Measurements from ENCODE around the gene SAP130.
"Not testable (repeated sequence)": the region's sequence is repeated elsewhere in the genome, so short reads cannot be mapped to it uniquely, and the experiment has no call there.

SAP130 gene

DNA sequence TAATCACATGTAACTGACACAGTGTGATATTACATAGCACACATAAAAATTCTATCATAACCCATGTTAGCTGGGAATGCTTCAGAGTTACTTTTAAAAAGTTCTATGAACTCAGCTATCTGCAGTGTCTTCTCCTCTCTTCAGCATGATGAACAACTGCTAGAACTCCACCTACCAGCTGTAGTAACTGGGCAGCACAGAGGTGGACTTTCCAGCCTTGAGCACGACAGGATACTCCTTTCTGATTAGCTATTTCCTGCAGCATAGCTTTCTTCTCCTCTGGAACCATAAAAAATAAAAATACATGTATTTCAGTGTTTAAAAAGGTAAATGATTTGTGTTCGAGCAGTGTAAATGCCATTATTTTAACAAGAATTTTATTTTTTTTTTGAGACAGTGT lies 82.6 kb downstream of the SAP130 start:
- H3K9me3 Mint-ChIP-seq = no peaks in the 10 kb centered on the region
- no peak overlapping the region for H3K27ac Mint-ChIP-seq
- H3K27me3 Mint-ChIP-seq = no peaks in the 10 kb centered on the region
- H3K4me1 Mint-ChIP-seq (ENCODE audit: low read depth) = no peaks in the 10 kb centered on the region
- no peak overlapping the region for H3K4me3 Mint-ChIP-seq
- H3K36me3 Mint-ChIP-seq (ENCODE audit: low read depth) = peaks cover 55% of the 10 kb centered on the region

DNA sequence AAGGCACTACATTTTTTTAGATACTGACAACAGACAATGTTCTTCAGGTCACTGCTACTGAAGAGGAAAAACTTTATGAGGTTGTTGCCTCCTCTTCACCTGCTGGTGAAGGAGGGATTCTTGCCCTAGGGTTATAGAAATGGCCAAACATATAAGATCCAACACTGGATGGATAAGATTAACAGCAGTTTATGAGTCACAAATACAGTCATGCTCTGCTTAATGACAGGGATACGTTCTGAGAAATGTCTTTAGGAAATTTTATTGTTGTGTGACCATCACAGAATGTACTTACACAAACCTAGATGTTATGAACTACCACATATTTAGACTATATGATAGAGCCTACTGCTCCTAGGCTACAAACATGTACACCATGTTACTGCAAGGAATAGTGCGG lies 84.7 kb downstream of the SAP130 start:
- Mint-ChIP-seq H3K36me3 (ENCODE audit: low read depth) (peaks cover 38% of the 10 kb centered on the region), H3K4me3 (no peak overlapping the region), H3K27me3 (no peaks in the 10 kb centered on the region), H3K27ac (no peak overlapping the region), H3K4me1 (ENCODE audit: low read depth) (no peaks in the 10 kb centered on the region), H3K9me3 (no peaks in the 10 kb centered on the region)

DNA sequence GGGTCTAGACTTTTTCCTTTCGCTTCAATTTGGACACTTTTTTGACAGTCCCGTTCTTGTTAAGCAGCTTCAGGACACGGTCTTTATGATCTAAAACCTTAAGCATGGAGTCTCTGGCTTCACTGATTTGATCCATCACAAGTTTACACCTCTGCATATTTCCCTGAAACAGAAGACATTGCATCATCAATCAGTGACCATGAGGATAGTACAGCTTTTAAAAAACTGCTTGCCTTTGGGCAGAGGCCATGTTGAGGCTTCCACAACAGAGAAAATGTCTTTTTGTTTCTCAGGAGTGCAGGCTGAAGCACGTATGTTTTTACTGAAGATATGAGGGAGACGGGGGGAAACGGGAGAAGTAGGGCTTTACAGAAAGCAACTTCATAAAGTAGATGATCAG lies 85.9 kb downstream of the SAP130 start:
- H3K27me3 Mint-ChIP-seq = no peaks in the 10 kb centered on the region

DNA sequence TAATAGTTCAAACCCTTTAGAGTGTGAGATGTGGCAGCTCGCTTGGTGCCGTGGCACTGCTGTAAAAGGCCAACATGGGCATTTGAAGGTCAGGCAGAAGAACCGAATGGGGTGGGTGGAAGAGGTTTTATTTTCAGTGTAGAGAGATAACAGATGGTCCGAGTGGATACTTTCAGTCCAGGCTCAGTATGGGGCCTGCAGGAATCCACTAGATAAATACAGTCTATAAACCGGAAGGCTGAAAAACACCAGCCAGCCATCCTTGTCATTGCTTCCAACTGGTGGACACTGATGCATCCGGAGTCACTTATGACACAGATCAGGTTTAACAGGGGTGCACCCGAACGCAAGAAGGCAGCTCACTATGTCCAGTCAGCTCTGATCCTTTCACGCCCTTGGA lies 86.4 kb downstream of the SAP130 start:
- Mint-ChIP-seq H3K27me3 (no peaks in the 10 kb centered on the region), H3K9me3 (no peaks in the 10 kb centered on the region), H3K4me3 (no peak overlapping the region), H3K36me3 (ENCODE audit: low read depth) (peaks cover 38% of the 10 kb centered on the region), H3K4me1 (ENCODE audit: low read depth) (no peaks in the 10 kb centered on the region), H3K27ac (no peak overlapping the region)

More for the DNA sequence above, 85.9 kb downstream of the SAP130 start:
- Mint-ChIP-seq H3K4me3 (no peak overlapping the region), H3K27ac (peak overlapping the region; percentile 70), H3K4me1 (ENCODE audit: low read depth) (no peaks in the 10 kb centered on the region), H3K36me3 (ENCODE audit: low read depth) (peaks cover 38% of the 10 kb centered on the region), H3K9me3 (no peaks in the 10 kb centered on the region)

DNA sequence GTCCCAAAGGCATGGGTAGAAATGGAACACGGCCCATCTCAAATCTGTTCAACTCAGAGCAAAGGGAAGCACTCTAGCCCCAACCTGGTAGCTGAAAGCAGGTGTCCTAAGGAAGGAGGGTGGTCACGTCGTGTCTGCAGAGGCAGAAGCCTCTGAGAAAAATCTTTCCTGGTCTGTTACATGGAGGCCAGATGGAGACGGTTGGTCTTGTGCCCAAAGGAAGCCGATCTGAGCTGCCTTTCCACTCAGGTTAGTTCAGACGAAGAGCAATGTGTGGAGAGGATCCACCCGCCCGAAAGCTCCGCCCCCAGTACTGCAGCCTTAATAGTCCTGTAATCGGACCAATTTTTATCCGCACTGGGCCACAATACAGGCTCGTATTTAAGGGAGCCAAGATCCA lies 87.2 kb downstream of the SAP130 start:
- H3K9me3 Mint-ChIP-seq = no peaks in the 10 kb centered on the region
- no peak overlapping the region for H3K27ac Mint-ChIP-seq
- no peaks in the 10 kb centered on the region for H3K27me3 Mint-ChIP-seq
- peaks cover 31% of the 10 kb centered on the region for H3K36me3 Mint-ChIP-seq (ENCODE audit: low read depth)
- no peaks in the 10 kb centered on the region for H3K4me1 Mint-ChIP-seq (ENCODE audit: low read depth)
- H3K4me3 Mint-ChIP-seq = no peak overlapping the region

DNA sequence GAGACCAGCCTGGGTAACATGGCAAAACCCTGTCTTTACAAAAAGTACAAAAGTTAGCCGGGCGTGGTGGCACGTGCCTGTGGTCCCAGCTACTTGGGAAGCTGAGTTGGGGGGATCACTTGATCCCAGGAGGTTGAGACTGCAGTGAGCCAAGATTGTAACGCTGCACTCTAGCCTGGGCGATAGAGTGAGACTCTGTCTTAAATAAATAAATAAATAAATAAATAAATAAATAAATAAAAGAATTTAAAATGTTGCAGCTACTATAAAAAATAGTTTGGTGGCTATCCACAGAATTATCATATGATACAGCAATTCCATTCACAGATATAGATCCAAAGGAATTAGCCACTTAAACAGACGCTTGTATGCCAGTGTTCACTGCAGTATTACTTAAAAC lies 92.5 kb downstream of the SAP130 start:
- no peaks in the 10 kb centered on the region for H3K36me3 Mint-ChIP-seq (ENCODE audit: low read depth)
- H3K27me3 Mint-ChIP-seq = no peaks in the 10 kb centered on the region
- no peaks in the 10 kb centered on the region for H3K4me1 Mint-ChIP-seq (ENCODE audit: low read depth)
- H3K27ac Mint-ChIP-seq = no peak overlapping the region
- no peaks in the 10 kb centered on the region for H3K9me3 Mint-ChIP-seq
- no peak overlapping the region for H3K4me3 Mint-ChIP-seq

- H3K36me3 Mint-ChIP-seq (ENCODE audit: low read depth) = no peaks in the 10 kb centered on the region
- H3K4me1 Mint-ChIP-seq (ENCODE audit: low read depth) = no peaks in the 10 kb centered on the region
- no peaks in the 10 kb centered on the region for H3K9me3 Mint-ChIP-seq
- H3K27ac Mint-ChIP-seq = no peak overlapping the region
- H3K4me3 Mint-ChIP-seq = no peak overlapping the region
- H3K27me3 Mint-ChIP-seq = no peaks in the 10 kb centered on the region
These were observed 95.5 kb downstream of the SAP130 start for GRCh38 chr2:127932199-127932876.

DNA sequence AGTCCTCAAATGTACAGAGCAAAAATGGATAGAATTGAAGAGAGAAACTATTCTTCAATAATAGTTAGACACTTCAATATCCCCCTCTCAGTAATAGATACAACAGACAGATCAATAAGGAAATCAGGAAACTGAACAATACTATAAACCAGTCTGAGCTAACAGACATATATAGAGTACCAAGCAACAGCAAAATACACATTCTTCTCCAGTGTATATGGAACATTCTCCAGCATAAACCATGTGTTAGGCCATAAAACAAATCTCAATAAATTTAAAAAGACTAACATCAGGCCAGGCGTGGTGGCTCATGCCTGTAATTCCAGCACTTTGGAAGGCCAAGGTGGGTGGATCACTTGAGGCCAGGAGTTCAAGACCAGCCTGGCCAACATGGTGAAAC lies 98.4 kb downstream of the SAP130 start:
- no peaks in the 10 kb centered on the region for H3K27me3 Mint-ChIP-seq

GRCh38 chr2:127927384-127927783 lies 100.5 kb downstream of the SAP130 start:
- no peak overlapping the region for H3K27ac Mint-ChIP-seq
- no peaks in the 10 kb centered on the region for H3K9me3 Mint-ChIP-seq
- no peaks in the 10 kb centered on the region for H3K4me1 Mint-ChIP-seq (ENCODE audit: low read depth)
- H3K4me3 Mint-ChIP-seq = no peak overlapping the region
- H3K36me3 Mint-ChIP-seq (ENCODE audit: low read depth) = no peaks in the 10 kb centered on the region
- no peaks in the 10 kb centered on the region for H3K27me3 Mint-ChIP-seq

More for the DNA sequence above, 98.4 kb downstream of the SAP130 start:
- no peaks in the 10 kb centered on the region for H3K36me3 Mint-ChIP-seq (ENCODE audit: low read depth)
- H3K4me1 Mint-ChIP-seq (ENCODE audit: low read depth) = no peaks in the 10 kb centered on the region
- H3K4me3 Mint-ChIP-seq = no peak overlapping the region
- no peak overlapping the region for H3K27ac Mint-ChIP-seq
- H3K9me3 Mint-ChIP-seq = no peaks in the 10 kb centered on the region

- H3K36me3 Mint-ChIP-seq (ENCODE audit: low read depth) = no peaks in the 10 kb centered on the region
- no peaks in the 10 kb centered on the region for H3K4me1 Mint-ChIP-seq (ENCODE audit: low read depth)
- H3K27me3 Mint-ChIP-seq = no peaks in the 10 kb centered on the region
- no peaks in the 10 kb centered on the region for H3K9me3 Mint-ChIP-seq
- H3K4me3 Mint-ChIP-seq = no peak overlapping the region
- no peak overlapping the region for H3K27ac Mint-ChIP-seq
These were observed 109.9 kb downstream of the SAP130 start for GRCh38 chr2:127917916-127918315.

GRCh38 chr2:127913808-127914457 lies 113.9 kb downstream of the SAP130 start:
- Mint-ChIP-seq H3K27me3 (no peaks in the 10 kb centered on the region), H3K9me3 (no peaks in the 10 kb centered on the region), H3K27ac (no peak overlapping the region), H3K4me3 (no peak overlapping the region), H3K36me3 (ENCODE audit: low read depth) (no peaks in the 10 kb centered on the region), H3K4me1 (ENCODE audit: low read depth) (no peaks in the 10 kb centered on the region)

DNA sequence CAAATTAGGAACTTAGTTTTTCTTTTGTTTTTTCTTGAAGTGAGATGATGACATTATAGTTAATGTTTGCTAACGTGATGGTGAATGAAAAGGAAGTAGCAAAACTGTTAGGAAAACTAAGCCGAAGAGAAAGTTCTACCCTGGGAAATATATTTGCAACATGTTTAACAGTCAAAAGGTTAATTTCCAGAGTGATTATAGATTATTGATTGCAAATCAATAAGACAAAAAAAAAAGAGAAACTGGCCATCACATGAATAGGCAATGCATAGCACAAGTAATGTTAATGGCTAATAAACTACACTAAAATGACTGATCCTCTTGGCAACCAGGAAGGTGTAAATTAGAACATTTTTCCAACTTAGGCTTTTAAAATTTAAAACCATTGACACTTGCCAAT lies 116.1 kb downstream of the SAP130 start:
- H3K4me3 Mint-ChIP-seq = no peak overlapping the region
- H3K36me3 Mint-ChIP-seq (ENCODE audit: low read depth) = no peaks in the 10 kb centered on the region
- H3K27ac Mint-ChIP-seq = no peak overlapping the region
- H3K27me3 Mint-ChIP-seq = peaks cover 4% of the 10 kb centered on the region
- no peaks in the 10 kb centered on the region for H3K4me1 Mint-ChIP-seq (ENCODE audit: low read depth)
- no peaks in the 10 kb centered on the region for H3K9me3 Mint-ChIP-seq

DNA sequence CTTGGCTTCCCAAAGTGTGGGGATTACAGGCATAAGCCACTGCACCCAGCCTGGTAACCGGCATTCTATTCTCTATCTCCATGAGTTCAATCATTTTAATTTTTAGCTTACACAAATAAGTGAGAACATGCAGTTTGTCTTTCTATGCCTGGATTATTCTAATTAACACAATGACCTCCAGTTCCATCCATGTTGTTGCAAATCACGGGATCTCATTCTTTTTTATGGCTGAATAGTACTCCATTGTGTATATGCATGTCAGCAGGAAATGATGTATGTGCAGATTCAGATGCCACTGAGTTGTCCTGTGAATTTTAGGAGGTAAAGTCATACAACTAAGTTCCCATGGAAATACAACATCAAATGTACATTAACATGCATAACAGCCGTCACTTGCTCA lies 117.4 kb downstream of the SAP130 start:
- Mint-ChIP-seq H3K27me3 (peaks cover 4% of the 10 kb centered on the region), H3K4me3 (no peak overlapping the region), H3K36me3 (ENCODE audit: low read depth) (no peaks in the 10 kb centered on the region), H3K27ac (no peak overlapping the region), H3K9me3 (no peaks in the 10 kb centered on the region), H3K4me1 (ENCODE audit: low read depth) (no peaks in the 10 kb centered on the region)

- Mint-ChIP-seq H3K9me3 (no peaks in the 10 kb centered on the region), H3K27ac (peak overlapping the region; percentile 73), H3K4me1 (ENCODE audit: low read depth) (no peaks in the 10 kb centered on the region), H3K36me3 (ENCODE audit: low read depth) (no peaks in the 10 kb centered on the region), H3K4me3 (no peak overlapping the region), H3K27me3 (peaks cover 4% of the 10 kb centered on the region)
These were observed 118.8 kb downstream of the SAP130 start for GRCh38 chr2:127909019-127909418.

GRCh38 chr2:127907733-127908400 lies 120.0 kb downstream of the SAP130 start:
- H3K4me3 Mint-ChIP-seq; H3K9me3 Mint-ChIP-seq; H3K36me3 Mint-ChIP-seq (ENCODE audit: low read depth); H3K27ac Mint-ChIP-seq; H3K27me3 Mint-ChIP-seq; H3K4me1 Mint-ChIP-seq (ENCODE audit: low read depth): not testable (repeated sequence)

Measured in stimulated activated naive CD8-positive, alpha-beta T cell treated with anti-CD3 and anti-CD28 coated beads, Interleukin-15, Interleukin-2, amounts not matched to agents 100 ng/mL and 50 ng/mL, for 24 hours (primary cell).